HG02885 (cell line): Measurements from ENCODE around the gene LILRA6.
"Not testable (repeated sequence)": the region's sequence is repeated elsewhere in the genome, so short reads cannot be mapped to it uniquely, and the experiment has no call there.

Source experiments
- ATAC-seq: cut with Tn5 transposase; IDR thresholded peaks from one replicate; pipeline ENCODE4 v1.9.1; 2021; ENCODE audit warnings: mild to moderate bottlenecking; ENCODE audit not compliant: unreplicated experiment, poor library complexity

Gene LILRA6

GRCh38 chr19:54209811-54210494 lies 32.6 kb downstream of the LILRA6 start:
- no peak for ATAC-seq

- no peak for ATAC-seq
These were observed 33.4 kb downstream of the LILRA6 start for GRCh38 chr19:54209058-54209810.

- no peak for ATAC-seq
These were observed 33.9 kb downstream of the LILRA6 start for GRCh38 chr19:54208784-54209057.

DNA sequence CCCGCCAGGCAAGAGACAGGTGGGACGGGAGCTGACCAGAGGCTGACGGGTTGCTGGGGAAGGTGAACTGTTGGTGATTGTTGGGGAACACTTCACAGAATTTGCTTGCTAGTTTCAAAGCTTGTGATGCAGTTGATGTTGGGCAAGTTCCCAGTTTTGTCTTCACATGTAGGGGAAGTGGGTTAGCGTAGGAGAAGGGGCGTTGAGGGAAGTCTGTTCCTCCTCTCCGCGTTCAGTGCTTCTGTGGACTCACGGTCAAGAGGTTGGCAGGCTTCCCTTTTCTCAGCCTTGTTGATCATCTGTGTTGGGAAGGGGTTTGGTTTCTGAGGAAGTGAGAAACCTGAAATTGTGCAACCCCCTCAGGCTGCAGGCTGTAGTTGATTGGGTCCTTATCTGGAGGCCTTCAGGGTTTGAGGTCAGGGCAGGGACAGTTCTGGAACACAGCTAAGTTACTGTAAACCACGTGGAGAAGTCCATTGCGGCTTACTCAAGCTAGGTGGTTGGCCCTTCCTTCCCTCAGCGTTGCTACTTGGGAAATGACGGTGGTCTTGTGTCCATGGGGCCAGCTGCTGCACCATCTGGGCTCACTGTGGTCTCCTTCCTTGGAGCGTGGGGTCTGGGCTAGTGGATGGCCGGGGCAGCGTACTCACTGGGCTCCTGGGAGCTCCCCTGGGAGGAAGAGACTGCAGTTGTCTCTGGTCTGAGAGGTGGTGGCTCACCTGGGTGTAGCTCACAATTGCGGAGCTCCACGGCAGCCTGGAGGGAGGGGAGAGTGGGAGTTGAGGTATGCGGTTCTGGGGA lies 34.4 kb downstream of the LILRA6 start:
- peak; percentile 56 for ATAC-seq

- no peak for ATAC-seq
These were observed 35.0 kb downstream of the LILRA6 start for GRCh38 chr19:54207676-54207982.

DNA sequence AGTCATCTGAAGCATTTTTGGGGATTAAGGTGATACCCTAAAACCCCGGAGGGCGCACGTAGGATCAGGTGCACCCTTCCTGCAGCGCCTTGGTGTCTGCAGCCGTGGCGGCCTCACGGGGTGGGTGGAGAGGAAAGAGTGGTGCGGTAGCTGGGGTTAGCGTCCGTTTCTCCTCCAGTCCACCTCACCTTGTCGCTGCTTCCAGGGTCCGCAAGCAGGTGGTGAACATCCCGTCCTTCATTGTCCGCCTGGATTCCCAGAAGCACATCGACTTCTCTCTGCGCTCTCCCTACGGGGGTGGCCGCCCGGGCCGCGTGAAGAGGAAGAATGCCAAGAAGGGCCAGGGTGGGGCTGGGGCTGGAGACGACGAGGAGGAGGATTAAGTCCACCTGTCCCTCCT lies 35.4 kb downstream of the LILRA6 start:
- ATAC-seq: not testable (repeated sequence)

- ATAC-seq: no peak
These were observed 35.8 kb downstream of the LILRA6 start for GRCh38 chr19:54206831-54207177.

DNA sequence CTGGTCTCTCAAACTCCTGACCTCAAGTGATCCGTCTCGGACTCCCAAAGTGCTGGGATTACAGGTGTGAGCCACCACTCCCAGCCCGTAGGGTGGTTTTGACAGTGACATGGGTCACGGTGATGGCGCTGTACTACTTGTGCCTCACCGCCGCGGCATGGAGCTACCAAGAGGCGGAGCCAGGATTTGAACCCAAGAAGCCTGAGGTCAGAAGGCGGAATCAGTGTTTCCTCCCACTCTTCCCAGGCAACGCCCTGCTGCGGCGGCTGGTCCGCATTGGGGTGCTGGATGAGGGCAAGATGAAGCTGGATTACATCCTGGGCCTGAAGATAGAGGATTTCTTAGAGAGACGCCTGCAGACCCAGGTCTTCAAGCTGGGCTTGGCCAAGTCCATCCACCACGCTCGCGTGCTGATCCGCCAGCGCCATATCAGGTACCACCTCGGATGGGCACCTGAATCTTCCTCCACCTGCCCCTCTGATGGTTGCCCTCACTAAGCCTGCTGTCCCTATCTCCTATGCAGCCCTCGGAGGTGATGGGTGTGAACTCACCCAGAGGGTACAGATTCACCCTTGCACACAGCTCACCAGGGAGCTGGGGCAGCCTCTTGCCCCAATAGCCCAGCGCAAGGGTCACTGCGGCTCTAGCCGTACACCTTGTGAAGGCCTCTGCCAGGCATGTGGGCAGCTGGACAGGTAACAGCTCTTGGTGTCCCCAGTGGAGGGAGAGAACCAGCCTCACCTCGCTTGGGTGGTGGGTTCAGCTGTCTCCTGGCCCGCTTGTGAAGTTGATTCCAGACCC lies 36.4 kb downstream of the LILRA6 start:
- ATAC-seq: no peak

DNA sequence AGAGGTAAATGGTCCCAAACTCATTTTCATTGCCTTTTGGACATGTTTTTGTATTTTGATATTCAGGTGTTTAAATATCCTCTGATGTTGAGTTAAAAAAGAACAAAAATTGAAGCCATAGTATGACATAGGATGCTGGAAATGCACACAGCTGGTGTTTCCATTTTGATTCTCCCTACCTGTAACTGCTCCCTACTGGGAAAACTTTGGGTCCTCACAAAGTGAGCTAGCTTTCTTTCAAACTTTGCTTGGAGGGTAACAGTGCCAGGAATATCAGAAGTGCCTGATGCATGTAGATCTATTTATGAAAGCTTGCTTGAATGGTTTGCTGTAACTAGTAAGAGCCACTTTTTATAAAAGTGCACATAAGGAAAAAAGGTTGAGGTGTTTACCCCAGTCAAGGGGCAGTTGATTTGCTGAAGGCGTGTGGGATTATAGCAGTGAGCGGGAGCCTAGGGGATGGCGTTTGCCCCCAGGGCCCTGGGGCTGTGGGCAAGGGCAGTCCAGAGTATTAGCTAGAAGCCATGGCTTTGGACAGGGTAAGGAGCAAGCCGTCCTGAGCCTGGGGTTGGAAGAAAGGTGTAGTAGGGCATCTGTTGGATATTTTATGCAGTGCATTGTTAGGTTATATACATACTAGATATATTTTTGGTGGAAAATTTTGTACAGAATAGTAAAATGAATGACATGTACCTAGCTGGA lies 37.7 kb downstream of the LILRA6 start:
- ATAC-seq: no peak

- ATAC-seq: no peak
These were observed 39.4 kb downstream of the LILRA6 start for GRCh38 chr19:54203151-54203611.

DNA sequence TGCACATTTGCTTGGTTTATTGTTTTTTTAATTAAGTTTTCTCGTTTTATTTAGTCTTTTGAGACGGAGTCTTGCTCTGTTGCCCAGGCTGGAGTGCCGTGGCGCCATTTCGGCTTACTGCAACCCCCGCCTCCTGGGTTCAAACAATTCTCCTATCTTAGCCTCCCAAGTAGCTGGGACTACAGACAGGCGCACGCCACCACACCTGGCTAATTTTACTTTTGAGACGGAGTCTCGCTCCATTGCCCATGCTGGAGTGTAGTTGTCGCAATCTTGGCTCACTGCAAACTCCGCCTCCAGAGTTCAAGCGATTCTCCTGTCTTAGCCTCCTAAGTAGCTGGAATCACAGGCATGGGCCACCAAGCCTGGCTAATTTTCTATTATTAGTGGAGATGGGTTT lies 40.6 kb downstream of the LILRA6 start:
- no peak for ATAC-seq

GRCh38 chr19:54201172-54201701 lies 41.4 kb downstream of the LILRA6 start:
- ATAC-seq: no peak

GRCh38 chr19:54199401-54199800 lies 43.2 kb downstream of the LILRA6 start:
- ATAC-seq: no peak

DNA sequence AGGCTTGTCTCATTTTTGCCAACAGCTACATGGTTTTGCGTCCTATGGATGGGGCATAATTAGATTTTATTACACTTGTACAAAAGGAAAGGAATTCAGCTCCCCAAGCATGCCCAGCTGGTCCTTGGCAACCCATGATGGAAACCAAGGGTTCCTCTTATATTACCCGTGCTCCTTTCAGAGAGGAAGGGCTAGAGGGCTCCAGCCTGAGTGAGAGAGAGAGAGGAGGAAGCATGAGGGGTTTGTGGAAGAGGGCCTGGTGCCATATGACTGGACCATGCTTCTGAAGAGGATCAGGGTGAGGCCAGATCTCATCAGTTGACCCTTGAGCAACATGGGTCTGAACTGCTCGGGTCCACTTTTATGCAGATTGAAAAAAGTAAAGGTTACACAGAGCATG lies 45.5 kb downstream of the LILRA6 start:
- ATAC-seq: no peak

GRCh38 chr19:54196536-54196935 lies 46.1 kb downstream of the LILRA6 start:
- no peak for ATAC-seq

DNA sequence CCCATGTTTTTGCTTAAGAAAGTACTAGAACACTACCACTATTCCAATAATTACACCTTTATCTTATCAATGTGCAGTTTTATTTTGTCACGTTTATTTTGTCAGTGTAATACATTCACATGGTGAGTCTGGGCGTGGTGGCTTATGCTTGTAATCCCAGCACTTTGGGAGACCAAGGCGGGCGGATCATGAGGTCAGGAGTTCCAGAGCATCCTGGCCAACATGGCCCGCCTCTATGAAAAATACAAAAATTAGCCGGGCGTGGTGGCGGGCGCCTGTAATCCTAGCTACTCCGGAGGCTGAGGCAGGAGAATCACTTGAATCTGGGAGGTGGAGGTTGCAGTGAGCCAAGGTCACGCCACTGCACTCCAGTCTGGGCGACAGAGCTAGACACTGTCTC lies 48.1 kb downstream of the LILRA6 start:
- not testable (repeated sequence) for ATAC-seq

GRCh38 chr19:54193011-54193410 lies 49.6 kb downstream of the LILRA6 start:
- ATAC-seq: no peak

DNA sequence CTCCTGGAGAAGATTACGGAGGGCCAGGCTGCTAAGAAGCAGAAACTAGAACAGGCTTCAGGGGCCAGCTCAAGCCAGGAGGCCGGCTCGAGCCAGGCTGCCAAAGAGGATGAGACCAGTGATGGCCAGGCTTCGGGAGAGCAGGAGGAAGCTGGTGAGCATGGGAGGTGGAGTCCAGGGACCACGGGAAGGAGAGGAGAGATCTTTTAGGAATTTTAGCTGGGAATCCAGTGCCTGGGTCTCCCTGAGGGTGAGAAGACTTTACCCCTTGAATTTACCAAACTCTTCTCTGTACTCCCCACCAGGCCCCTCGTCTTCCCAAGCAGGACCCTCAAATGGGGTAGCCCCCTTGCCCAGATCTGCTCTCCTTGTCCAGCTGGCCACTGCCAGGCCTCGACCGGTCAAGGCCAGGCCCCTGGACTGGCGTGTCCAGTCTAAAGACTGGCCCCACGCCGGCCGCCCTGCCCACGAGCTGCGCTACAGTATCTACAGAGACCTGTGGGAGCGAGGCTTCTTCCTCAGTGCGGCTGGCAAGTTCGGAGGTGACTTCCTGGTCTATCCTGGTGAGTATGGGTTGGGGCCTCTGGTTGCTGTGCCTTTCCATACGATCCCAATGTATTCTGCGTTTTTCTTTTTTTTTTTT lies 50.7 kb downstream of the LILRA6 start:
- ATAC-seq: no peak

GRCh38 chr19:54191011-54191810 lies 51.4 kb downstream of the LILRA6 start, which contains the start of gene TSEN34:
TSS of gene TSEN34 (plus strand) at chr19:54191308. CDS start at chr19:54191365, 57 bp downstream.
- peak; percentile 34 for ATAC-seq
